HL-60 (cell line): ENCODE measurements around the gene RSPO4.

Source experiments
- CTCF ChIP-seq: IDR thresholded peaks from one replicate; pipeline ENCODE4 v1.5.1; 2011; ENCODE audit warnings: low read length, control low read depth, inconsistent platforms; ENCODE audit not compliant: insufficient read depth
- POLR2AphosphoS5 ChIP-seq: IDR thresholded peaks from 2 replicates; pipeline ENCODE4 v1.6.1; 2012; ENCODE audit warnings: low read depth
- SPI1 ChIP-seq: IDR thresholded peaks from 2 replicates; pipeline ENCODE4 v1.6.1; 2012; ENCODE audit warnings: low read depth, mild to moderate bottlenecking, borderline replicate concordance

DNA sequence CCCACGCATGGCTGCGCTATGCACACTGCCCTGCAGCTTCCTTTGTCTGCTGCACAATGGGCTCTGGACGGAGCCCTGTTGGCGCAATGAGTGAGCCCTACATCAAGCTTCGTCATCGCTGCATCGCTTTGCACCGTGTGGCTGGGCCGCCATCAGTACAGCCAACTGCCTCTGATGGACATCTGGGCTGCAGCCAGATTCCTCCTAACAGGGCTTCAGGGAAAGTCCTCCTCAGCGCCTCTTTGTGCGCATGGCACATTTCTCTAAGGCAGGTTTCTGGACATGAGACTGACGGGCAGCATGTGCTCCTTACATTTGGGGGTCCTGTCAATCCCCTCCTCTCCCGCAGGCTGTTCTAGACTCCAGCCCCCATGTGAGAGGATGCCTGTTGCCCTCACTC is 56.3 kb downstream of the RSPO4 start:
- TF ChIP-seq CTCF, result no peak
- no peak for TF ChIP-seq POLR2AphosphoS5
- TF ChIP-seq SPI1, result no peak
